Astrocyte (in vitro differentiated cells and primary cell): ENCODE results near the gene COX20. TPM values are rescaled to one million over a fixed set of nuclear protein-coding genes. Genes with fewer than 3 reads are reported as not detected.

Experiments
- DNase-seq: peaks from one replicate; pipeline ENCODE4 v3.0.0-alpha.2; 2010; ENCODE audit warnings: low read depth
- FAIRE-seq: peaks from 2 replicates; lab custom pipeline; 2011; peaks lifted over from hg19 to GRCh38; lab: Jason Lieb, UNC
- H2AFZ ChIP-seq: 2 replicates; pipeline ENCODE4 v1.6.0; 2012; ENCODE audit warnings: low read depth, low read length, inconsistent platforms
- H3K27ac ChIP-seq: 2 replicates; pipeline ENCODE4 v1.5.1; 2011; ENCODE audit warnings: low read depth, low read length, inconsistent platforms
- H3K27me3 ChIP-seq: 2 replicates; pipeline ENCODE4 v1.6.0; 2011; ENCODE audit warnings: low read length, inconsistent platforms; ENCODE audit not compliant: insufficient read depth
- H3K36me3 ChIP-seq: 2 replicates; pipeline ENCODE4 v1.5.1; 2011; ENCODE audit warnings: low read length, inconsistent platforms; ENCODE audit not compliant: insufficient read depth
- H3K4me1 ChIP-seq: 2 replicates; pipeline ENCODE4 v1.5.1; 2011; ENCODE audit warnings: low read length, inconsistent platforms; ENCODE audit not compliant: insufficient read depth
- H3K4me2 ChIP-seq: 2 replicates; pipeline ENCODE4 v1.6.0; 2012; ENCODE audit warnings: low read length, inconsistent platforms
- H3K4me3 ChIP-seq: 2 replicates; pipeline ENCODE4 v1.5.1; 2011; ENCODE audit warnings: low read depth, mild to moderate bottlenecking, low read length, inconsistent platforms; ENCODE audit not compliant: insufficient read depth
- H3K79me2 ChIP-seq: 2 replicates; pipeline ENCODE4 v1.6.0; 2012; ENCODE audit warnings: mild to moderate bottlenecking, low read length, inconsistent platforms; ENCODE audit not compliant: insufficient read depth
- H3K9ac ChIP-seq: 2 replicates; pipeline ENCODE4 v1.6.0; 2012; ENCODE audit warnings: mild to moderate bottlenecking, low read length, inconsistent platforms
- H3K9me3 ChIP-seq: 2 replicates; pipeline ENCODE4 v1.5.1; 2012; ENCODE audit warnings: low read depth, mild to moderate bottlenecking, low read length, inconsistent platforms; ENCODE audit not compliant: insufficient read depth
- H4K20me1 ChIP-seq: 2 replicates; pipeline ENCODE4 v1.6.0; 2012; ENCODE audit warnings: low read length, inconsistent platforms; ENCODE audit not compliant: insufficient read depth
- H3K27ac Mint-ChIP-seq: one replicate; pipeline ENCODE4 v1.8.0; 2021; ENCODE audit warnings: mild to moderate bottlenecking, mixed read lengths; ENCODE audit not compliant: unreplicated experiment
- H3K27me3 Mint-ChIP-seq: one replicate; pipeline ENCODE4 v1.8.0; 2021; ENCODE audit warnings: low read depth, mixed read lengths; ENCODE audit not compliant: unreplicated experiment
- H3K36me3 Mint-ChIP-seq: one replicate; pipeline ENCODE4 v1.8.0; 2021; ENCODE audit warnings: low read depth, mixed read lengths; ENCODE audit not compliant: unreplicated experiment
- H3K4me1 Mint-ChIP-seq: one replicate; pipeline ENCODE4 v1.8.0; 2021; ENCODE audit warnings: low read depth, mixed read lengths; ENCODE audit not compliant: unreplicated experiment
- H3K4me3 Mint-ChIP-seq: one replicate; pipeline ENCODE4 v1.8.0; 2021; ENCODE audit warnings: mild to moderate bottlenecking, moderate library complexity, mixed read lengths; ENCODE audit not compliant: unreplicated experiment
- H3K9me3 Mint-ChIP-seq: one replicate; pipeline ENCODE4 v1.8.0; 2021; ENCODE audit warnings: mild to moderate bottlenecking, mixed read lengths; ENCODE audit not compliant: unreplicated experiment
- EZH2 ChIP-seq: IDR thresholded peaks from 2 replicates; pipeline ENCODE4 v1.6.1; 2012; ENCODE audit warnings: mild to moderate bottlenecking, low read length, inconsistent platforms; ENCODE audit not compliant: insufficient read depth
- total RNA-seq: library from RNA; stranded (reverse); gene quantifications from 2 replicates; pipeline ENCODE4 v1.2.1, GENCODE V29; 2021
- TF ChIP-seq, protein P1 (sequence below): IDR thresholded peaks from 2 replicates; pipeline ENCODE4 v1.5.1; 2011; ENCODE audit warnings: low read depth, mild to moderate bottlenecking, inconsistent platforms, low read length, moderate library complexity; ENCODE audit not compliant: insufficient read depth

Gene COX20
- total RNA-seq, 1 donor from 2014 or later: 51.0 TPM

DNA sequence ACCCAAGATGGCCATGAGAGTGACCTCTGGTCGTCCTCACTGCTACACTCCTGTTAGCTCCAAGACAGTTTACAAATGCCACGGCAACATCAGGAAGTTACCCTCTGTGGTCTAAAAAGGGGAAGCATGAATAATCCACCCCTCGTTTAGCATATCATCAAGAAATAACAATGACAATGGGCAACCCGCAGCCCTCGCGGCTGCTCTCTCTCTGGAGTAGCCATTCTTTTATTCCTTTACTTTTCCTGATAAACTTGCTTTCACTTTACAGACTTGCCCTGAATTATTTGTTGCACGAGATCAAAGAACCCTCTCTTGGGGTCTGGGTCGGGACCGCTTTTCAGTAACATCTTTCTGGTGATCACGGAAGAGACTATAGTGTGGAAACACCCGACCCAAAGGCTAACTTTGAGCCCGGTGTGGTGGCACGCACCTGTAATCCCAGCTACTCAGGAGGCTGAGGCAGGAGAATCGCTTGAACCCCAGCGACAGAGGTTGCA, 19.8 kb upstream of the COX20 start:
- Histone ChIP-seq H3K27ac (no peak overlapping the region), H3K9me3 (no peaks in the 10 kb centered on the region), H3K36me3 (no peaks in the 10 kb centered on the region), H3K4me3 (no peak overlapping the region), H3K4me1 (peaks cover 5% of the 10 kb centered on the region), H3K79me2 (no peaks in the 10 kb centered on the region), H3K27me3 (no peaks in the 10 kb centered on the region), H4K20me1 (no peaks in the 10 kb centered on the region), H3K9ac (no peak overlapping the region), H3K4me2 (peak overlapping the region; percentile 62), H2AFZ (no peak overlapping the region)
- Mint-ChIP-seq H3K27me3 (peaks cover 14% of the 10 kb centered on the region), H3K4me3 (no peak overlapping the region), H3K36me3 (no peaks in the 10 kb centered on the region), H3K4me1 (peaks cover 4% of the 10 kb centered on the region), H3K27ac (no peak overlapping the region), H3K9me3 (peaks cover 4% of the 10 kb centered on the region)
- FAIRE-seq (no peak), DNase-seq (no peak)
- TF ChIP-seq EZH2: no peak
- TF ChIP-seq, protein P1, sequence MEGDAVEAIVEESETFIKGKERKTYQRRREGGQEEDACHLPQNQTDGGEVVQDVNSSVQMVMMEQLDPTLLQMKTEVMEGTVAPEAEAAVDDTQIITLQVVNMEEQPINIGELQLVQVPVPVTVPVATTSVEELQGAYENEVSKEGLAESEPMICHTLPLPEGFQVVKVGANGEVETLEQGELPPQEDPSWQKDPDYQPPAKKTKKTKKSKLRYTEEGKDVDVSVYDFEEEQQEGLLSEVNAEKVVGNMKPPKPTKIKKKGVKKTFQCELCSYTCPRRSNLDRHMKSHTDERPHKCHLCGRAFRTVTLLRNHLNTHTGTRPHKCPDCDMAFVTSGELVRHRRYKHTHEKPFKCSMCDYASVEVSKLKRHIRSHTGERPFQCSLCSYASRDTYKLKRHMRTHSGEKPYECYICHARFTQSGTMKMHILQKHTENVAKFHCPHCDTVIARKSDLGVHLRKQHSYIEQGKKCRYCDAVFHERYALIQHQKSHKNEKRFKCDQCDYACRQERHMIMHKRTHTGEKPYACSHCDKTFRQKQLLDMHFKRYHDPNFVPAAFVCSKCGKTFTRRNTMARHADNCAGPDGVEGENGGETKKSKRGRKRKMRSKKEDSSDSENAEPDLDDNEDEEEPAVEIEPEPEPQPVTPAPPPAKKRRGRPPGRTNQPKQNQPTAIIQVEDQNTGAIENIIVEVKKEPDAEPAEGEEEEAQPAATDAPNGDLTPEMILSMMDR: no peak

DNA sequence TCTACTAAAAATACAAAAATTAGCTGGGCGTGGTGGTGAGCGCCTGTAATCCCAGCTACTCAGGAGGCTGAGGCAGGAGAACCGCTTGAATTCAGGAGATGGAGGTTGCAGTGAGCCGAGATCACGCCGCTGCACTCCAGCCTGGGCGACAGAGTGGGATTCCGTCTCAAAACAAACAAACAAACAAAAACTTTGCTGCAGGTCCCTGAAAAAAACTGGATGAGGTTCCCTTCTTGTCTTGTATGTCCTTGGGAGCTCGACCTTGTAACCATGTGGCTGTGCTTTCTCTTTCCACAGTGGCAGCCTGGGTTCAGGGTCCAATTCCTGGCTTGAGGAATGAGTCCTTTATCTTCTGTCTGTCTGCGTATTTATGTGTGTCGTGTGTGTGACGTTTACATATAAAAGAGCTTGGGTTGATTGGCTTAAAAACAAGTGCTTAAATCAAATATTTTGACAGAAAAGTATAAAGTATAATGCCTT, 18.0 kb upstream of the COX20 start:
- no peaks in the 10 kb centered on the region for H3K36me3 Mint-ChIP-seq
- no peak for DNase-seq
- Histone ChIP-seq H3K4me1 (peaks cover 6% of the 10 kb centered on the region), H4K20me1 (no peaks in the 10 kb centered on the region), H3K27ac (no peak overlapping the region), H3K4me2 (no peak overlapping the region), H3K79me2 (no peaks in the 10 kb centered on the region), H3K27me3 (no peaks in the 10 kb centered on the region), H3K9ac (no peak overlapping the region), H3K36me3 (no peaks in the 10 kb centered on the region), H3K4me3 (no peak overlapping the region), H3K9me3 (no peaks in the 10 kb centered on the region), H2AFZ (no peak overlapping the region)
- H3K27me3 Mint-ChIP-seq: peaks cover 11% of the 10 kb centered on the region
- no peak for FAIRE-seq
- H3K4me1 Mint-ChIP-seq: peaks cover 8% of the 10 kb centered on the region
- TF ChIP-seq, protein P1: no peak
- TF ChIP-seq EZH2: no peak
- H3K27ac Mint-ChIP-seq: no peak overlapping the region
- no peak overlapping the region for H3K4me3 Mint-ChIP-seq
- no peaks in the 10 kb centered on the region for H3K9me3 Mint-ChIP-seq

DNA sequence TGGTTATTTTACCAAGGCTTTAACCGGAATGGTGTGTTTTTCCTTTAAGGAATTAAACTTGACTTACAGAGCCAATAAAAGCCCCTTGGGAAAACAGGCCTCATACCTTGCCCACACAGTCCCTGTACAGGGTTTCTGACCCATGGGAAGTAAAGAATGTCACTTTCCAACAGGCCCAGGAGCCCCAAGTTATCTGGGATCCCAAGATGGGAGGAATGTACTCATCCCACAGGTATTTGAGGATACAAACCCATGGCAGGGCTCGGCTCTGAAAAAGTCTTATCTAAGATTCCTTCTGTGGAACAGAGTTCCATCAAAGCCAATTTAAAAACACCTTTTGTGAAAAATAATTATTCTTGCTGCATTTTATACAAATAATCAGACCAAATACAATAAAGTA, 15.3 kb upstream of the COX20 start:
- no peaks in the 10 kb centered on the region for H3K79me2 ChIP-seq
- peaks cover 3% of the 10 kb centered on the region for H3K9me3 Mint-ChIP-seq
- no peaks in the 10 kb centered on the region for H3K36me3 ChIP-seq
- H3K9me3 ChIP-seq: no peaks in the 10 kb centered on the region
- no peak overlapping the region for H3K4me3 ChIP-seq
- TF ChIP-seq EZH2: no peak
- TF ChIP-seq, protein P1: no peak
- FAIRE-seq (no peak), DNase-seq (no peak)
- peaks cover 5% of the 10 kb centered on the region for H3K27me3 Mint-ChIP-seq
- no peak overlapping the region for H3K4me2 ChIP-seq
- H3K9ac ChIP-seq: no peak overlapping the region
- H4K20me1 ChIP-seq: no peaks in the 10 kb centered on the region
- H3K4me1 ChIP-seq: peaks cover 6% of the 10 kb centered on the region
- H2AFZ ChIP-seq: no peak overlapping the region
- H3K4me3 Mint-ChIP-seq: no peak overlapping the region
- peaks cover 8% of the 10 kb centered on the region for H3K4me1 Mint-ChIP-seq
- H3K27me3 ChIP-seq: no peaks in the 10 kb centered on the region
- no peak overlapping the region for H3K27ac ChIP-seq
- no peaks in the 10 kb centered on the region for H3K36me3 Mint-ChIP-seq
- H3K27ac Mint-ChIP-seq: no peak overlapping the region
